Embryonic facial prominence (tissue), 1 donor: ENCODE measurements around the gene JAKMIP2.
"Not testable (repeated sequence)": the region's sequence is repeated elsewhere in the genome, so short reads cannot be mapped to it uniquely, and the experiment has no call there.

Experiments
- DNase-seq: peaks from one replicate; pipeline ENCODE4 v3.0.0-alpha.2; 2016; ENCODE audit errors: extremely low spot score

The JAKMIP2 gene

DNA sequence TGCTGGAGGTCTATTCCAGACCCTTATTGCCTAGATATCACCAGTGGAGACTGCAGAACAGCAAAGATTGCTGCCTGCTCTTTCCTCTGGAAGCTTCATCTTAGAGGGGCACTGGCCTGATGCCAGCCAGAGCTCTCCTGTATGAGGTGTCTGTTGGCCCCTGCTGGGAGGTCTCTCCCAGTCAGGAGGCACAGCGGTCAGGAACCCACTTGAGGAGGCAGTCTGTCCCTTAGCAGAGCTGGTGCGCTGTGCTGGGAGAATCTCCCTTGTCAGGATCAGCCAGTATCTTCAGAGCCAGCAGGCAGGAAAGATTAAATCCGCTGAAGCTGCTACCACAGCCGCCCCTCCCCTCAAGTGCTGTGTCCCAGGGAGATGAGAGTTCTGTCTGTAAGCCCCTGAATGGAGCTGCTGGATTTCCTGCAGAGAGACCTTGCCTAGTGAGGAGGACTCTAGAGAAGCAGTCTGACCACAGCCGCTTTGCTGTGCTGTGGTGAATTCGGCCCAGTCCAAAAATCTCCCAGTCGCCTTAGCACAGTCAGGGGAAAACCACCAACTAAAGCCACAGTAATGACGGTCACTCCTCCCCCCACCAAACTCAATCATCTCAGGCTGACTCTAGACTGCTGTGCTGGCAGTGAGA, 124.1 kb downstream of the JAKMIP2 start:
- no peak for DNase-seq

DNA sequence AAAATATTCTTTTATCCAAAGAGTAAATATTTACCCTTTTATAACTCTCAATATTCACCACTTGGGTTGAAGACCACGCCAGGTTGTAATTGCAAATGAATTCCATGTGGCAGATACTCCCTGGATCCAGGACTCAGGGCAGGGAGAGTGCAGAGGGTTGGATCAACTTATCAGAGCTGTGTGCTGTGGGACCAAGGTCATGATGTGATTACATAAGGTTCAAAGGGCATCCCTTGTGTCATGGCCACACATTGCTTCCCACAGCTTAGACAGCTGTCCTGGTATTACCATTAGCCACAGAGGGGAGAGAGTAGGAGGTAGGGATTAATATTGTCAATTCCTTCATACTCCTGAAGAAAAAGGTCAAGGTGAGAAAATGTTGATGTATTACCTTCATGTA, 133.9 kb downstream of the JAKMIP2 start:
- no peak for DNase-seq

DNA sequence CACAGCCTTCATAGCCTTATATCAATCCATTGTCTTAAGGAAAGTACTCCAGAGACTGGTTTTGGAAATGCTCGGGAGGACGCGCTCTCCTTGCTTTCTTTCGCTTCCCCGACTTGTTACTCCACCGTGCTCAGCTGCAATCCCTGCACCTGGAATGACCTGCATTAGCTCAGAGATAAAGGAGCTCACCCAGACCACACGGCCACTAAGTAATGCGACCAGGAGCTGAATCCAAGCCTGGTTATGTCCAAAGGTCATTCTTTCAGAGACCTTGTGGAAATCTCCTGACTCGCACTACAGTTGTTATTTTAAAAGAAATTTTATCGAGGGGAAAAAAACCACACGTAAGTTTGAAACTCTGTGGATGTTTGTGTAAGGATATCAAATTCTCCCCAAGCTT, 137.3 kb downstream of the JAKMIP2 start:
- no peak for DNase-seq

DNA sequence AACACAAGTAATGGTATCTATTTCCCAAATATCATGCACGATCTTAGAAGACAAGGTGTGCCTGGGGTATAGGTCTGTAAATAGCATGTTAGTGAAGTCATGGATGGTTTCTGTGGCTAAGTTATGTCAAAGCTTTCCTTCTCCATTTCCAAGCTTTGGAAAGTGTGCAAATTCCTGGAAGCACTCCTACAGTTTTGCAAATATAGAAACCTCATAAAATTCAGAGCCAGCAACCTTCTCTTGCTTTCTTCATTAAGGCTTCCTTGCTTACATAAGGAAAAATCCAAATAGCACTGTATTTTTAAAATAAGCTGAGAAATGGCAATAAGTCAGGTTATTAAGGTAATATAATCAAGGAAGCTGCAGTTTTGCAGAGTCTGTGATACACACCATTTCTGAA, 138.1 kb downstream of the JAKMIP2 start:
- DNase-seq: no peak

DNA sequence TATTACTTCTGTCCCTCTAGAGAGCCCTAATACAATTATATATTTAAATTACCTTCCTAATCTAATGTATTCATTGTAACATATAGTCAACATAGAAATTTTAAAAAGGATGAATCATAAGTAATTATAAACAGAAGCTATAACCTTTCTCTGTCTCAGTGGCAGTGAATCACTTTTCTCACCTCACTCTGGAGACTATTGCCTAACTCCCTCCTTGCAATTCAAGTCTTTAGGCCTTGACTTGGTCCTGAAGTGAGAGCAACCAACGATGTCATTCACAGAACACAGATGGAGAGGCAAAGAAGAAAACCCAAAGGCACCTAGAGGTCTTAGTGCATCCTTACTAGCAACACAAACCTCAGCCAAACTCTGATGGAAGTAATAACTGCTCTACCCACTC, 139.4 kb downstream of the JAKMIP2 start:
- no peak for DNase-seq

DNA sequence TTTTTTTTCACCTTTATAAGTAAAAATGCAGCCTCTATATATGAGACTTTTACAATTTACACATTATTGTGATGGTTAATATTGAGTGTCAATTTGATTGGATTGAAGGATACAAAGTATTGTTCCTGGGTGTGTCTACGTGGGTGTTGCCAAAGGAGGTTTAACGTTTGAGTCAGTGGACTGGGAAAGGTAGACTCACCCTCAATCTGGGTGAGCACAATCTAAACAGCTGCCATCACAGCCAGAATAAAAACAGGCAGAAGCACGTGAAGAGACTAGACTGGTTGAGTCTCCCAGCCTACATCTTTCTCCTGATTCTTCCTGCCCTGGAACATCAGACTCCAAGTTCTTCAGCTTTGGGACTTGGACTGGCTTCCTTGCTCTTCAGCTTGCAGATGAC, 139.9 kb downstream of the JAKMIP2 start:
- no peak for DNase-seq

DNA sequence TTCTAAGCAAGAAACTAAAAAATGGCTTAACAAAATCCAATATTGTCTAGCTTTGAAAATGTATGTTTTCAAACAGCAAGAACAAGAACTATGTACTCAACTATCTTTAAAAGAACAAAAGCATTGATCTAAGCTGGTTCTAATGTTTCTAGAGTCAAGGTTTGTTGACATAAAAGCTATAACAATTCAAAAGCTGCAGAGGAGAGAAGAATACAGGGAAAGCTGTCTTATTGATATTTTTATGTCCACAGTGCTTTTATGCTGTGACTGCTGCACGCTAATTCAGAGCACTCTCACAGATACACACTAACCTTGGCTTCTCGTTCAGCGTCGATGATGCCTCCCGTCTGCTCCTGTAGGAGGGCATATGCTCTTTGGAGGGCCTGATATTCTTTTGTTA, 143.2 kb downstream of the JAKMIP2 start:
- no peak for DNase-seq

DNA sequence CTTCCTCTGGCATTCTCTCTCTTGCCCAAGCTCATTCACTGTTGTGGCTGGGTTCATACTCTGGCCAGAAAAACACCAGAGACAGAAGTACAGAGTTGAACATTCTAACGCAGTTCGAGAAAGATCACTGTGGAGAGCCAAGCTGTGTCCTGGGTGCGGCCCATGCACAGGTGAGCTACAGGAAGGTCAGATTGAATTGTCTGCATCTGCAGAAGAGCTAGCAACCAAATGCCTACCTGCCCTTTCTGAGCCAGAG, 145.9 kb downstream of the JAKMIP2 start:
- no peak for DNase-seq

DNA sequence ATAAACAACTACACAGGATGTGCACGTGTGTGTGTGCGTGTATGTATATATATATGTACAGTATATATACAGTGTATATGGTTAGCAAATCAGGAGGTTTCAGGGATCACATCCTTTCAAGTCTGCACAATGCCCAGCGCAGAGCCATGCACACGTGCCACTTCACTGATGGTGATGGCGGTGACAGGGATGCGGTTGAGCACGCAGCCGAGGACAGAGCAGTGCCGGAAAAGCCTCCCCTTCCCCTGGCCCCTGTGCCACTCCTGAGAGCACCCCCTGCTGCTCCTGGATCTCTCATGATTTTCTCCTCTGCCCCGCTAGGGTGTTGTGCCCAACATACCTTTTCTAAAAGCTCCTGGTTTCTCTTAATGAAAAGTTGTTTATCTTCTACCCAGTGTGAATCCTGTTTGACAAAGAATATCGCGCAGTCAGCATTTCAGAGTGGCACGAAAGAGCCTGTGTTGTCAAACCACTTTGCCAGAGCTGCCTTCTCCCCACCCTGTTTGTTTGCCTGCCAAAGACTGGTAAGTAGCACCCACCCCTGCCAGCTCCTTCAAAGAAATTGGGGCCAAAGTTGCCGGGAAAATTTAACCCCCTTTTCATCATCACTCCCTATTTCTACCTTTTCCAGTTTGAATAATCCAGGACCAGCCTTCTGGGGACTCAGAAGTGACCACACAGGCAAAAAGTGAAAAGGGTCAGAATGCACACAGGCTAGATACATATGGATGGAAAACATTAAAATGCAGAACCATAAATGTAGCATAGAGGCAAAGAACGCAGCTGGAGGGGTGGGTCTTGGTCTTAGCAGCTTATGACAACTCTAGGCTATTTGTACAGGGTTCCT, 146.4 kb downstream of the JAKMIP2 start:
- no peak for DNase-seq

DNA sequence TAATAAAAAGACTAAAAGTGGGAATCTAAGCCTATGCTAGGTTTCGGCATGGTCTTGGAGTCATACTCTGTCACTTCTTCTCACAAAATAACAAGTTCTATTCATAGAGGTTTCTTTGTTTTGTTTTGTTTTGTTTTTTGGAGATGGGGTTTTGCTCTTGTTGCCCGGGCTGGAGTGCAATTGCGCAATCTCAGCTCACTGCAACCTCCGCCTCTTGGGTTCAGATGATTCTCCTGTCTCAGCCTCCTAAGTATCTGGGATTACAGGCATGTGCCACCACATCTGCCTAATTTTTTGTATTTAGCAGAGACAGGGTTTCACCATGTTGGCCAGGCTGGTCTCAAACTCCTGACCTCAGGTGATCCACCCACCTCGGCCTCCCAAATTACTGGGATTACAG, 147.1 kb downstream of the JAKMIP2 start:
- not testable (repeated sequence) for DNase-seq

DNA sequence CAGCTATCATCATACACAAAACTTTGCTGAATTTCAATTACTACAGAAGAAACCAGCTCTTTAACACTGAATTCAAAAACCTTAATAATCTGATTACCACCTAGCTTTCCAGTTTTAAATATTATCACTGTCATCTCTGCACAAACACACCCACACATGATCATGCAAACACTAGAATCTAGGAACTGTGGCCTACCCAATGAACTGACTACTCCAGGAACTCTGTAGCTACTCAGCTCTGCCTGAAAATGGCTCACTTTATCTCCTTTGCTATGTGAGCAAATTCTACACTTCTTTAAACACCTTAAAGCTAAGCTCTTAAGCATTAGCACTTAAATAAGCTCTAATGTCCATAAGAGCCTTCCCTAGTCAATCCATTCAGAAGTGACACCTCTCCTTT, 149.4 kb downstream of the JAKMIP2 start:
- DNase-seq: no peak

DNA sequence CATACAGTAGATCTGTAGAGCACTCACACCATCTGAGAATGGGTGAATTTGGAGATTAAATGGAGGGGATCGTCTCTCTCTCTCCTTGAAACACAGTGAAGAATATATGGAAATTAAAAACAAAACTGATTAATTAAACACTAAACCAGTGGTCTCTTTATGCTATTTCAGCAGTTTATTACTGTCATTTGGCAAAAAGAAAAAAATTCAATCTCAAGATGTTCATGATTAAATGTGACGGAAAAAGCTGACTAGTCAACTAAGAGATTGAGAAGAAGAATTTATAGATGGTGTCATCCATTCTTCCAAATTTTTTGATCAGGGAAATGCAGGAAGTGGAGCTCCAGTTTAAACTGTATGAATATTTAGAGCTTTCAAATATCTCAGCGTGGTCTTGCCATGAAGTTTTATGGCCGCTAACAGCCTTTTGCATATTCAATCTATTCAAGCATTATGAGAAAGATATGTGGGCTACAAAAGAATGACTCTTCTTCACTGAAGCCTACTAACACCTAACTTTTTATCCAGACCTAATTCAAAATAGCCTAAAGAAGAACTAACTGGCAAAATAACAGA, 151.0 kb downstream of the JAKMIP2 start:
- DNase-seq: no peak

DNA sequence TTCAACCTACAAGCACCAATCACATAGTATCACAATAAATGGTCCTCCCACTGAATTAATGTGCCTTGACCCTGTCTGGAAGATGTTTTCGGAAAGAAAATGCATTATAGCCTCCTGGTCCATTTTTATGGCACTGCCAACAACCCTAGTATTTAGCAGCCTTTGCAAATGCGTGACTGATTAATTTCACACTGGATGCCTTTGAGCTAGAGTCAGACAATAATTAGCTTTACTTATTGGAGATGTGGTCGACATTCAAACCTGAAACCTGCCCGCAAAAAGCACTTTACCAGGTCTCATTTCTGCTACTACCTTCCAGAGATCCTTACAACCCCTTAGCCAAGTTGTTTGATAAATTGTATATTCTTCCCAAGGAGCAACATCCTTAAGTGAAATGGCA, 153.3 kb downstream of the JAKMIP2 start:
- no peak for DNase-seq

DNA sequence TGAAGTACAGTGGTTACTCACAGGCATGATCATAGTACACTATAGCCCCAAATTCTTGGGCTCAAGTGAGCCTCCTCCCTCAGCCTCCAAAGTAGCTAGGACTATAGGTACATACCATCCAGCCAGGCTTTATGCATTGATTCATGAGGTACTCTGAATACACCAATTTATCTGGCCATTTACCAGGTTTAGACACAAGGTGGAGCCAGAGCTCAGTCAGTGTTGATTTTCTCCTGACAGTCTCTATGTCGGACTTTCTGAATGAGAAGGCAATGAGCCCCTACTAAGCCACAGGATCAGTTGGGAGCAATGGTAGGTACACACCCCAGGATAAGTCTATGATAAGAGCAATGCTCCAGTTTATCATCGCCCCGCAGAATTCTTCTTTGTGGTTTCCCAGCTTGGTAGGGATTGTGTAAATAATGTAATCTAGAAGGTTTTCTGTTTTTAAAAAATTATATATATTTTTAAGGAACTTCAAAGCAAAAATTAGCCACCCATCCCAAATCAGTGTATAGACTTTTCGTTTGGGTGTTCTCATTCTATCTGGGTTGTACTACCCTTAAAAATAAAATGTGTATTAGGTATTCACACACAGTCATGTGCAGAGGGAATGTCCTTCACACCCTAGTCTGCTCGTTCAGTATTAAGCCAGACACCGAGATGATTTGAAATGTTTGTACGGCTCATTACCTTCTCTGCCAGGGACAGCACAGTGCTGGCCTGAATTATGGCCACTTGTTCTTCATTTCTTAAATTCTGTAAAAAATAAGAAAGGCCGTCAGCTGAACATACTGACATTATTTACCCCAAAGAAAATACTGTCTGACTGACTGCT, 154.3 kb downstream of the JAKMIP2 start:
- peak; percentile 31 for DNase-seq

DNA sequence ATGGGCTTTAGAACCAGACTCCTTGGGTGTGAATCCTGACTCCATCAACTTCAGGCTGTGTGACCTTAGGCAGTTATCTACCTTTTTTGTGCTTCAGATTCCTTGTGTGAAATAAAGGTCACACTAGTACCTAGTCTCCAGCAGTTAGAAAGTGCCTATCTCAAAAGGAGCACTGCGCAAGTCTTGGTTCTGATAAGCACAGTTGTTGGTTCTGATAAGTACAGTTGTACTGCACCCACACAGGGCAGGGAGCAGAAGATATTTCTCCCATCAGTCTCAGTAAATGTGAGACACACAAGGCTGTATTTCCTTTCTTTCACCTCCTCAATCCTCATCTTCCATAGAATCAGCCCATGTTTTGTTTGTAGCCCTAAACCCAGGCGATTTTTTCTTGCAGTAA, 156.1 kb downstream of the JAKMIP2 start:
- no peak for DNase-seq

DNA sequence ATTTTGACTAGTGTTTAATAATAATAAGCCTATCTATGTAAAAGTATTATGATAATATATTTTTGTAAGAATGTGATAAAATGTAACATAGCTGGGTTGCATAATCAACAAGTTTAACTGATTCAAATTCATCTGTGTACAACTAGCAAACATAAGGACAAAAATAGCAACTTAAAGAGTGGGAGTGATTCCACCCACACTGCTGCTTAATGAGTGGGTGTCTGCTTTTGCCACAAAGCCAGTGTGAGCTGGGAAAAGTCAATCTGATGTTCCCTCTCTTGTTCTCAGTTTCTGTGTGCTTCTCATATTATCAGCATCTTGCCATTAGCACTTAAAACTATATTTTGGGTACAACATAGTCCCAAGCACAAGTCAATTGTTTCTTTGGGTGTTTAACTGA, 161.5 kb downstream of the JAKMIP2 start:
- DNase-seq: no peak

DNA sequence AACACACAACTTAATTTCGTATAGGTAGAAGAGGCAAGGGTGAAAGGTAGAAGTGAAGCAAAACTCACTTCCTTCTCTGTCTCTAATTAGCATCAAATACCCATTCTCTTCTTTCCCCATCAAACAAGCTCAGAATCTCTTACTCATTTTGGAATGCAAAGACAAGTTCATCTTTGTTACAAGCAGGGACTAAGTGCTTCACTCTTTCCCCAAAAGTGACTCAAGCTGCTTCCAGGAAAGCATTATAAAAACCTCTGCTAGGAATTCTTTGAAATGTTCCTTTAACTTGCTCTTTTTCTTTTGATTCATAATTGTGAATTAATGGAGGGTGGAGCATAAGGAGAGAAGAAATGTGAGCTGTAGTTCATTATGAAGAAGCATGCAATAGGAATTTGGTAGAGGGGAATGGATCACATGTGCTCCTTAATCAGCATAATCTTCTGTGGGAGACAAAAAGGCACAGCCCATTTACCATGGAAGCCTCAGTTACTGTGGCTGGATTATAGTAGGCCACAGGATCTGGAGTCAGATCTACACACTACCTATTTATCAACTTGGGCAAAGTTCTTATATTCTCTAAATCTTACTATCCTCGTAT, 163.1 kb downstream of the JAKMIP2 start:
- no peak for DNase-seq

DNA sequence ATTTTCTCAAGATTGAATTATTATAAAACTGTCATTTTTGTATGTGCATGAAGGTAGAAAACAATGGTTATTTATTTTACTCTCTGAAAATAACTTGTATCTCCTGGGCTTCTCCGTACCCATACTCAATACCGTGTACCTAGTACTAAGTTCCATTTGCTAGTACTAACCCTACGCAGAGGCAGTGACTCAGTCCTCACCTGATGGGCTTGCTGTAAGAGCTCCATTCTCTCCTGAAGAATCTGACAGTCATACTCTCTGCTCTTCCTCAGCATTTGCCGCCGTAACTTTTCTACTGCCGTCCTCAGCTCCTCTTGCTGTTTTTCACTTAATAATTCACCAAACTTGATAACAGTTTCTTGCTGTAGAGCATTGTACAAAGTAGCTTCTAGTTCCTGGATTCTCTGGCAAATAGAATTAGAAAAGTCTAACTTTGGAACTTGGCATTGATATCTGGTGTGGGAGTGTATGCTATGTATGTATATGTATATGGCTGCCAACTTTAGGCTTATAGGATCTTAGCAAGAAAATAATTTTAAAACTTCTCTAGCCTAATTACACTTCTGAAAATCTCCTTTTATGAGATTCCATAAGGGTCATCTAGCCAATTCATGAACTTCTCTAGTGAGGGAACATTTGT, 164.7 kb downstream of the JAKMIP2 start:
- DNase-seq: no peak

DNA sequence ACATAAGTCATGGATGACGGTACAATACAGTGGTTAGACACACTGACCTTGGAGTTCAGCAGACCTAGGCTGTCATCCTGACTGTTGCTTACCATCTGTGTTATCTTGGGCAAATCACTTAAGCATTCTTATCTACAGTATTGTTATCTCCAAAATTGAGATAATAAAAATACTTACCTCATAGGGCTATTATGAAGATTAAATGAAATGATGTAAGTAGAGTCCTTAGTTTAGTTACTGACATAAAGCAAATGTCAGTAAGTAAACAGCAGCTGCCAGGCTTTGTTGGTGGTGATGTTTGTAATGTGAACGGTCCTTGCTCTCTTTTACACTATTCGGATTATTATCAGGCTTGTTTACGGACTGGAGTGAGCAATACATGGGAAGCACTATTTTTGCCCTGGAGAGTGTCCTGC, 165.3 kb downstream of the JAKMIP2 start:
- DNase-seq: no peak

DNA sequence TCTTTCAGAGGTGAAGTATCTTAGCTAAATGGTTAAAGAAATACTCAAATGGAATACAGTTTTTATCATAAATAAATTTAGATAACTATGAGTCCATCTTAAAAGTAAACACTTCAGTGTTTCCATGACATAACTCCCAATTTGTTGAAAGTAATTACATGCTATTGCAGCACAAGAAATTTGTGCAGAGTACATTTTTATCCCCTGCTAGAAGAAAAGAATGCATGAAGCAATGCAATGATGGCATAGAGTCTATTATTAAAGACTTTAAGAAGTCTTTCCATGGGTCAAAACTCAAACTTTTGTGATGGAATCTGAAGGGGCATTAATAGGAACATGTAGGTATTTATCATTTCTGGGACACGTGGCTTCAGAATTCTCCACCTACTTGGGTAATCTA, 166.1 kb downstream of the JAKMIP2 start:
- DNase-seq: no peak

DNA sequence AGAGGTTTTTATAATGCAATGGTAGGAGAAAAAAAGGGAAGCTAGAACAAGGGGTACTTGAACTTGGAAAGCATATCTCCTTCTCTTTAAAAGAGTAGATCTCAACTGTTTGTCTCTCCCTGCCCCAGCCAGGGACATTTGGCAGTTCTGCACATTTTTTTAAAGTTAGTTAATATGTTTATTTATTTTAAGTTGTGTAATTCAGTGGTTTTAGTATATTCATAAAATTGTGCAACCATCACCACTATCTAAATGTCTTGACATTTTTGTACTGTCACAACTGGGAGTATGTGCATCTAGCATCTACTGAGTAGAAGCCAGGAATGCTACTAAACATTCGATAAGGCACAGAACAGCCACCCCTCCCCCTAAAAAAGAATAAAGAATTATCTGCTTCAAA, 169.2 kb downstream of the JAKMIP2 start:
- DNase-seq: no peak

DNA sequence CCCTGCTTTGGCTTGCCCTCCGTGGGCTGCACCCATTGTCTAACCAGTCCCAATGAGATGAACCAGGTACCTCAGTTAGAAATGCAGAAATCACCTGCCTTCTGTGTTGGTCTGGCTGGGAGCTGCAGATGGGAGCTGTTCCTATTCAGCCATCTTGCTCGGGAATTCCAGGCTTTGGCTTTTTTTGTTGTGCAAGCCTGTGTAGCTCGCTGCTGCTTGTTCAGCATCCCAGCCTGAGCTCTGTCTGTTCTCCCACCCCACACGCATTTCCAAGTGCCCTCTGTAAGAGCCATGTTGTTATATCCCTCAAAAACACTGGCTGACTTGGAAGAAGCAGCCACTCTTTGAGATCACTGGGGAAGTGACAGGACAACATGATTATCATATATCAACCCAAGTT, 171.0 kb downstream of the JAKMIP2 start:
- DNase-seq: no peak
